ENCODE data around the gene CTLA4. TPM values are rescaled to one million over a fixed set of nuclear protein-coding genes. Genes with fewer than 3 reads are reported as not detected.

The CTLA4 gene
- total and polyA plus RNA-seq, 10 of the 15 experiments (the other 5 are each of a cell fraction or from before 2014, with no cell fraction given): not detected

DNA sequence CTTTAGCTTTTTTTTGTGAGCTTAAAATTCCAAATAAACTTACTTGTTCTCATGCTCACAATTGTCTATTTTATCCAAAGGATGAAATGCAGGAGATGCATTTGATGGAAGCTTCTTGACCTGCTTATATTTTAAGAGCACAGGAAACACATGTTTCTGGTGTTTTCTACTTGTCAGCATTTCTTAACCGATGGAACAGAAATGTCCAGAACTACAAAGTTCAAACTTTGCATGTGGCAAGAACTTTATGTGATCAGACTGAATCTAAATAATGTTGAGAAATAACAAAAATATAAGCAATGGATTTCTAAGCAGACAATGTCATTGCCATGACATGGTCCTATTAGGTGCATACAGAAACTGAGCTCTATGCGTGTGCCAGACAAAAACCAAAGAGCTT, 9.9 kb upstream of the CTLA4 start (continued):
- no peak for TF ChIP-seq ZNF592 (IDR thresholded peaks at IDR 0.05)
- TF ChIP-seq, protein P1, sequence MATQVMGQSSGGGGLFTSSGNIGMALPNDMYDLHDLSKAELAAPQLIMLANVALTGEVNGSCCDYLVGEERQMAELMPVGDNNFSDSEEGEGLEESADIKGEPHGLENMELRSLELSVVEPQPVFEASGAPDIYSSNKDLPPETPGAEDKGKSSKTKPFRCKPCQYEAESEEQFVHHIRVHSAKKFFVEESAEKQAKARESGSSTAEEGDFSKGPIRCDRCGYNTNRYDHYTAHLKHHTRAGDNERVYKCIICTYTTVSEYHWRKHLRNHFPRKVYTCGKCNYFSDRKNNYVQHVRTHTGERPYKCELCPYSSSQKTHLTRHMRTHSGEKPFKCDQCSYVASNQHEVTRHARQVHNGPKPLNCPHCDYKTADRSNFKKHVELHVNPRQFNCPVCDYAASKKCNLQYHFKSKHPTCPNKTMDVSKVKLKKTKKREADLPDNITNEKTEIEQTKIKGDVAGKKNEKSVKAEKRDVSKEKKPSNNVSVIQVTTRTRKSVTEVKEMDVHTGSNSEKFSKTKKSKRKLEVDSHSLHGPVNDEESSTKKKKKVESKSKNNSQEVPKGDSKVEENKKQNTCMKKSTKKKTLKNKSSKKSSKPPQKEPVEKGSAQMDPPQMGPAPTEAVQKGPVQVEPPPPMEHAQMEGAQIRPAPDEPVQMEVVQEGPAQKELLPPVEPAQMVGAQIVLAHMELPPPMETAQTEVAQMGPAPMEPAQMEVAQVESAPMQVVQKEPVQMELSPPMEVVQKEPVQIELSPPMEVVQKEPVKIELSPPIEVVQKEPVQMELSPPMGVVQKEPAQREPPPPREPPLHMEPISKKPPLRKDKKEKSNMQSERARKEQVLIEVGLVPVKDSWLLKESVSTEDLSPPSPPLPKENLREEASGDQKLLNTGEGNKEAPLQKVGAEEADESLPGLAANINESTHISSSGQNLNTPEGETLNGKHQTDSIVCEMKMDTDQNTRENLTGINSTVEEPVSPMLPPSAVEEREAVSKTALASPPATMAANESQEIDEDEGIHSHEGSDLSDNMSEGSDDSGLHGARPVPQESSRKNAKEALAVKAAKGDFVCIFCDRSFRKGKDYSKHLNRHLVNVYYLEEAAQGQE (IDR thresholded peaks at IDR 0.05; ENCODE audit: low read depth, low read length): no peak

DNA sequence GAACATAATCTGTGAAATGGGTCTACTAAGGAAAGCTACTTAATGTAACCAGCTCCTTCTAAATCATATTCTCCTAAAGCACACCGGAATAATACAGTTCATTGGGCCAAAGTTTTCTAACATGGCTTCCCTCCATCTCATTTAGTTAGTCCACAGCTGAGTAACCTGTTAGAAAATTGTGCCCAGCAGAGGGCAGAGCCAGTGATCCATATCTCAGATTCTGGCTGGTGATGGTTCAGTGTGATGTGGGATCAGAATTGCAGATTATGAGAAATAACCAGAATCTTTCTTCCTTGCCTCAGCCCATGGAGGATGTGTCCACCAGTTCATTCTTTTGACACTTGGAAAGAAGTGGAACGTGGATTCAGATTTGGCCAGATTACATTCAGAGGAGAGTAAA, 9.4 kb upstream of the CTLA4 start:
- Histone ChIP-seq H3K9ac (ENCODE audit: control insufficient read depth, insufficient read depth, low read length) (no peak overlapping the region), H3K4me2 (ENCODE audit: control insufficient read depth, insufficient read depth) (no peak overlapping the region), H3K27ac (ENCODE audit: control insufficient read depth, insufficient read depth) (no peak overlapping the region), H3K79me2 (ENCODE audit: control insufficient read depth, insufficient read depth, low read length) (no peaks in the 10 kb centered on the region), H2AFZ (ENCODE audit: control insufficient read depth, low read depth, low read length) (no peak overlapping the region), H3K27me3 (replicated peaks in 1 of 2; ENCODE audit: control insufficient read depth in 2 of 2, insufficient read depth in 2 of 2, low read length in 1 of 2) (peaks cover 0 to 4% of the 10 kb centered on the region in 2 experiments; a peak in 2 of 4 replicates), H3K36me3 (ENCODE audit: control insufficient read depth in 2 of 2, insufficient read depth in 2 of 2, low read length in 1 of 2) (no peaks in the 10 kb centered on the region), H3K4me1 (ENCODE audit: control insufficient read depth, insufficient read depth, low read length) (no peaks in the 10 kb centered on the region), H3K9me3 (replicated peaks; ENCODE audit: control insufficient read depth, insufficient read depth, low read length) (no peaks in the 10 kb centered on the region), H3K4me3 (no peak overlapping the region), H4K20me1 (ENCODE audit: control insufficient read depth, insufficient read depth) (no peaks in the 10 kb centered on the region)
- no TSS peak for BruUV-seq (replicated peaks)
- CTCF ChIA-PET: interaction anchor here (1.4 kb wide), 1 partner anchor 21 kb away, joined by 3 read pairs; no protein-coding TSS in a partner anchor
- no peak for FAIRE-seq
- intact Hi-C loops (cut with micrococcal nuclease; ENCODE audit: unreplicated experiment): no loop called here
- ATAC-seq: no peak
- no peak for DNase-seq (ENCODE audit: low read depth, low spot score)
- POLR2A ChIA-PET: no interaction called here
- in situ Hi-C loops (cut with MboI): no loop called here
- SMC1A ChIA-PET (ENCODE audit: uncharacterized antibody, unreplicated experiment): no interaction called here
- 50% methylated on average over 2 of the region's 2 CpGs for WGBS (ENCODE audit: insufficient coverage, insufficient replicate concordance, low lambda C conversion rate, missing lambda C conversion rate)
- RAD21 ChIA-PET (ENCODE audit: unreplicated experiment): no interaction called here
- TF ChIP-seq, protein P2, sequence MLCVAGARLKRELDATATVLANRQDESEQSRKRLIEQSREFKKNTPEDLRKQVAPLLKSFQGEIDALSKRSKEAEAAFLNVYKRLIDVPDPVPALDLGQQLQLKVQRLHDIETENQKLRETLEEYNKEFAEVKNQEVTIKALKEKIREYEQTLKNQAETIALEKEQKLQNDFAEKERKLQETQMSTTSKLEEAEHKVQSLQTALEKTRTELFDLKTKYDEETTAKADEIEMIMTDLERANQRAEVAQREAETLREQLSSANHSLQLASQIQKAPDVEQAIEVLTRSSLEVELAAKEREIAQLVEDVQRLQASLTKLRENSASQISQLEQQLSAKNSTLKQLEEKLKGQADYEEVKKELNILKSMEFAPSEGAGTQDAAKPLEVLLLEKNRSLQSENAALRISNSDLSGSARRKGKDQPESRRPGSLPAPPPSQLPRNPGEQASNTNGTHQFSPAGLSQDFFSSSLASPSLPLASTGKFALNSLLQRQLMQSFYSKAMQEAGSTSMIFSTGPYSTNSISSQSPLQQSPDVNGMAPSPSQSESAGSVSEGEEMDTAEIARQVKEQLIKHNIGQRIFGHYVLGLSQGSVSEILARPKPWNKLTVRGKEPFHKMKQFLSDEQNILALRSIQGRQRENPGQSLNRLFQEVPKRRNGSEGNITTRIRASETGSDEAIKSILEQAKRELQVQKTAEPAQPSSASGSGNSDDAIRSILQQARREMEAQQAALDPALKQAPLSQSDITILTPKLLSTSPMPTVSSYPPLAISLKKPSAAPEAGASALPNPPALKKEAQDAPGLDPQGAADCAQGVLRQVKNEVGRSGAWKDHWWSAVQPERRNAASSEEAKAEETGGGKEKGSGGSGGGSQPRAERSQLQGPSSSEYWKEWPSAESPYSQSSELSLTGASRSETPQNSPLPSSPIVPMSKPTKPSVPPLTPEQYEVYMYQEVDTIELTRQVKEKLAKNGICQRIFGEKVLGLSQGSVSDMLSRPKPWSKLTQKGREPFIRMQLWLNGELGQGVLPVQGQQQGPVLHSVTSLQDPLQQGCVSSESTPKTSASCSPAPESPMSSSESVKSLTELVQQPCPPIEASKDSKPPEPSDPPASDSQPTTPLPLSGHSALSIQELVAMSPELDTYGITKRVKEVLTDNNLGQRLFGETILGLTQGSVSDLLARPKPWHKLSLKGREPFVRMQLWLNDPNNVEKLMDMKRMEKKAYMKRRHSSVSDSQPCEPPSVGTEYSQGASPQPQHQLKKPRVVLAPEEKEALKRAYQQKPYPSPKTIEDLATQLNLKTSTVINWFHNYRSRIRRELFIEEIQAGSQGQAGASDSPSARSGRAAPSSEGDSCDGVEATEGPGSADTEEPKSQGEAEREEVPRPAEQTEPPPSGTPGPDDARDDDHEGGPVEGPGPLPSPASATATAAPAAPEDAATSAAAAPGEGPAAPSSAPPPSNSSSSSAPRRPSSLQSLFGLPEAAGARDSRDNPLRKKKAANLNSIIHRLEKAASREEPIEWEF (IDR thresholded peaks at IDR 0.05; ENCODE audit: insufficient replicate concordance, low read depth, low read length): no peak
- TF ChIP-seq, protein P3, sequence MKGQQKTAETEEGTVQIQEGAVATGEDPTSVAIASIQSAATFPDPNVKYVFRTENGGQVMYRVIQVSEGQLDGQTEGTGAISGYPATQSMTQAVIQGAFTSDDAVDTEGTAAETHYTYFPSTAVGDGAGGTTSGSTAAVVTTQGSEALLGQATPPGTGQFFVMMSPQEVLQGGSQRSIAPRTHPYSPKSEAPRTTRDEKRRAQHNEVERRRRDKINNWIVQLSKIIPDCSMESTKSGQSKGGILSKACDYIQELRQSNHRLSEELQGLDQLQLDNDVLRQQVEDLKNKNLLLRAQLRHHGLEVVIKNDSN (IDR thresholded peaks at IDR 0.05; ENCODE audit: borderline replicate concordance, extremely low read length, insufficient read depth, low read depth, low read length): no peak
- TF ChIP-seq POLR2AphosphoS5 (IDR thresholded peaks at IDR 0.05; ENCODE audit: low read length): no peak
